ENCODE data around the gene STARD3. TPM values are rescaled to one million over a fixed set of nuclear protein-coding genes. Genes with fewer than 3 reads are reported as not detected.

The STARD3 gene
- total RNA-seq, 1 experiment from 2014 or later = 2,579 TPM

DNA sequence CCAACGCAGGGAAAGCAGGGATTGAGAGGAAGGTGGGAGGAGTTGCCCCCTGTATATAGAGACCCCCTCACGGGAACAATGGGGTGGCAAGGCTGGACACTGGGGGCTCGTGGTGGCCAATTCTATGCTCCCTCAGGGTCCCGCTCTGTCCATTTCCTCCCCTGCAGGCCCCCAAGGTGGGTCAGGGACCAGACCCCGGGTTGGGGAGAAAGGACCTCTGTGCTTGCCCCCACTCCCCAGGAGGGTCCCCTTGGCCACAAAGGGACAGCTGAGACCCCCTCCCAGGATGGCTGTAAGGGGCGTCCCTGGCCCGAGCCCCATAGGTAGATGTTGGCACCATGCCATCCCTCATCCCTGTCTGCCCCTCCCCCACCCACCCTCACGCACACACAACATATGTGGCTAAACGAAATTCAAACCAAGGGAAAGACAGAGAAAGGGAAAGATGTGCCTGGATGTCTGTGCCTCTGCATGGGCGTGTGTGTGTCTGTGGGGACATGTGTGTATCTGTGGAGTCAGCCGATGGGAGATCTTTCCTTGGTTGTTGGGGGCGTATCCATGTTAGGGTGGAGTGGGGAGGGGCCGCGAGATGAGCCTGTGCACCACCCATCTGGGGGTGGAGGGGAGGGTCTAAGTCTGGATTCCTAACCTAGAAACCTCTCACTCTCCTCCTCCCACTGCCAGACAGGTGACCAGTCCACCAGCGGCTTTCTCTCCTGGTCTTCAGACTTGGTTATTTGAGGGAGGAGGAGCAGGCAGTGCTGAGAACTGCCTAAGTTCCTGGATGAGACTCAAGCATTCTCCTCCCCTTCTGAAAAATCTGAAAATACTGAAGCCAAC is 28.6 kb upstream of the STARD3 start:
- Mint-ChIP-seq H3K27me3 (ENCODE audit: unreplicated experiment) (peaks cover 100% of the 10 kb centered on the region), H3K4me1 (ENCODE audit: low read depth, unreplicated experiment) (peaks cover 41% of the 10 kb centered on the region), H3K27ac (ENCODE audit: unreplicated experiment) (no peak overlapping the region), H3K36me3 (ENCODE audit: insufficient read depth, unreplicated experiment) (peaks cover 49% of the 10 kb centered on the region), H3K9me3 (ENCODE audit: low read depth, unreplicated experiment) (no peaks in the 10 kb centered on the region), H3K4me3 (ENCODE audit: low read depth, unreplicated experiment) (no peak overlapping the region)
- intact Hi-C loops (cut with micrococcal nuclease; ENCODE audit: unreplicated experiment) = no loop called here
- BruUV-seq (replicated peaks) = no TSS peak
- DNase-seq = peak; percentile 88
- CTCF ChIA-PET = interaction anchor here (0.6 to 76.7 kb wide), 14 partner anchors 82 to 855 kb away, joined by 3 to 42089 read pairs (median 4); partner anchors contain the start of genes ERBB2, GRB7, GSDMA and MIEN1
- TF ChIP-seq, protein P1, sequence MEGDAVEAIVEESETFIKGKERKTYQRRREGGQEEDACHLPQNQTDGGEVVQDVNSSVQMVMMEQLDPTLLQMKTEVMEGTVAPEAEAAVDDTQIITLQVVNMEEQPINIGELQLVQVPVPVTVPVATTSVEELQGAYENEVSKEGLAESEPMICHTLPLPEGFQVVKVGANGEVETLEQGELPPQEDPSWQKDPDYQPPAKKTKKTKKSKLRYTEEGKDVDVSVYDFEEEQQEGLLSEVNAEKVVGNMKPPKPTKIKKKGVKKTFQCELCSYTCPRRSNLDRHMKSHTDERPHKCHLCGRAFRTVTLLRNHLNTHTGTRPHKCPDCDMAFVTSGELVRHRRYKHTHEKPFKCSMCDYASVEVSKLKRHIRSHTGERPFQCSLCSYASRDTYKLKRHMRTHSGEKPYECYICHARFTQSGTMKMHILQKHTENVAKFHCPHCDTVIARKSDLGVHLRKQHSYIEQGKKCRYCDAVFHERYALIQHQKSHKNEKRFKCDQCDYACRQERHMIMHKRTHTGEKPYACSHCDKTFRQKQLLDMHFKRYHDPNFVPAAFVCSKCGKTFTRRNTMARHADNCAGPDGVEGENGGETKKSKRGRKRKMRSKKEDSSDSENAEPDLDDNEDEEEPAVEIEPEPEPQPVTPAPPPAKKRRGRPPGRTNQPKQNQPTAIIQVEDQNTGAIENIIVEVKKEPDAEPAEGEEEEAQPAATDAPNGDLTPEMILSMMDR (IDR thresholded peaks at IDR 0.05; ENCODE audit: unreplicated experiment) = no peak

DNA sequence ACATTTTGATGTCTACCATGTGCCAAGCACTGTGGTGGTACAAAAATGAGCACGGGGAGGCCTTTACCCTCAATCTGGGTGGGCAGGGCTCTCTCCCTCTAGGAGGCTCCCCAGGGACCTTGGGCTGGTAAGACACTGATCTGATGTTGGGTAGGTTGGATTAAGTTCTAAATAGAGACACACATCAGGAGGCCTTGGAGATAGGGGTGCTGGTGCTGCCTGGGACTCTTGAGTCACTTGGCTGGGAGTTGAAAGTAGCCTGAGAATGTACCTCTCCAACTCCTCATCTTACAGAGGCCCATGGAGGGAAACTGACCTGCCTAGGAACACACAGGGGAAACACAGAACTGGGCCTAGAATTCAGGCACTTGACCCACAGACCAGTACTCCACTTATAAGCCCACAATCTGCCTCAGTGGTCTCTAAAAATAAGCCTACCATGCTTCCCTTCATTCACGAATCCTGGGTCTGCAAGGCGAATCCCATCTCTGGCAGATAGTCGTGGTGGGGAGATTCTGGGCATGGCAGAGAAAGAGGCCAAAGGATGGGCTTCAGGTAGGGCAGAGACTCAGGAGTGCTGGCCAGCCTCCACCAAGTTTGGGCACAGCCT is 27.4 kb upstream of the STARD3 start:
- peaks cover 43% of the 10 kb centered on the region for H3K36me3 Mint-ChIP-seq (ENCODE audit: insufficient read depth, unreplicated experiment)
- DNase-seq = peak; percentile 78
- H3K27ac Mint-ChIP-seq (ENCODE audit: unreplicated experiment) = no peak overlapping the region
- H3K27me3 Mint-ChIP-seq (ENCODE audit: unreplicated experiment) = peaks cover 100% of the 10 kb centered on the region
- no TSS peak for BruUV-seq (replicated peaks)
- H3K9me3 Mint-ChIP-seq (ENCODE audit: low read depth, unreplicated experiment) = no peaks in the 10 kb centered on the region
- intact Hi-C loops (cut with micrococcal nuclease; ENCODE audit: unreplicated experiment) = no loop called here
- TF ChIP-seq, protein P1 (IDR thresholded peaks at IDR 0.05; ENCODE audit: unreplicated experiment) = no peak
- CTCF ChIA-PET = interaction anchor here (0.6 to 76.7 kb wide), 11 partner anchors 81 to 1237 kb away, joined by 3 to 42089 read pairs (median 5); partner anchors contain the start of genes ERBB2, GRB7, GSDMA and GSDMB
- no peak overlapping the region for H3K4me3 Mint-ChIP-seq (ENCODE audit: low read depth, unreplicated experiment)
- peaks cover 35% of the 10 kb centered on the region for H3K4me1 Mint-ChIP-seq (ENCODE audit: low read depth, unreplicated experiment)

DNA sequence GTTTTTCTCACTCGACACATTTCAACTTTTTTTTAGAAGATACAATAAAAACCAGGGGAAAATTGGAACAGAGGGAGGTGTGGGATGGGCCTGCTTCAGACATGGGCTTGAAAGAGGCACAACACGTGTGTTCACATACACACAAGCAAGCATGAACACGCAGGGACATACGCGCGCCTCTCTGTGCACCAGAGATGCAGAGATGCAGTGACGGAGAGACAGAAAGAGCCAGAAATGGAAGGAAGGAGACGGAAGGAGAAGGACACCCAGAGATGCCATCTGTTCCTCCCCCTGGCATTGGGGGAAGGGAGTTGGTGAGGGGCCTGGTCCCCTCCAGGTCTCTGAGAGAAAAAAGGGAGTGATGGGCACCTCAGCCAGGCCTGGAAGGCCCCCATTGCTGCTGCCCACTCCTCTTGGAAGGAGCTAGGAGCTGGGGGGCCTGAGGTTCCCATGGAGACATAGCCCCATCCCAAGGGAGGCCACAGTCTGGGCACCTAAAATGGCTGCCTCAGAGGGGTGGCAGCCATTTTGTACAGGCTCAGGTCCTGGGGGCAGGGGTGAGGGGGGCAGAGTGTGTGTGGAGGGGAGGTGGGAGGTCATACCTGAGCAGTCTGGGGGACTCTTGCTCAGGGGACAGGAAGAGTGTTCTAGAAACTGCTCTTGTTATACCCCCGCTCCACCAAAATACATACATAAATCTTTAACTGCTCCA is 25.4 kb upstream of the STARD3 start:
- TF ChIP-seq, protein P1 (IDR thresholded peaks at IDR 0.05; ENCODE audit: unreplicated experiment) = no peak
- CTCF ChIA-PET = interaction anchor here (0.8 to 161.2 kb wide), 11 partner anchors 9 to 355 kb away, joined by 3 to 42089 read pairs (median 357); partner anchors contain the start of genes ERBB2, GRB7, GSDMA and GSDMB
- H3K4me1 Mint-ChIP-seq (ENCODE audit: low read depth, unreplicated experiment) = peaks cover 24% of the 10 kb centered on the region
- peak; percentile 77 for DNase-seq
- peaks cover 40% of the 10 kb centered on the region for H3K36me3 Mint-ChIP-seq (ENCODE audit: insufficient read depth, unreplicated experiment)
- no peak overlapping the region for H3K27ac Mint-ChIP-seq (ENCODE audit: unreplicated experiment)
- no TSS peak for BruUV-seq (replicated peaks)
- no peak overlapping the region for H3K4me3 Mint-ChIP-seq (ENCODE audit: low read depth, unreplicated experiment)
- H3K9me3 Mint-ChIP-seq (ENCODE audit: low read depth, unreplicated experiment) = no peaks in the 10 kb centered on the region
- H3K27me3 Mint-ChIP-seq (ENCODE audit: unreplicated experiment) = peaks cover 100% of the 10 kb centered on the region
- intact Hi-C loops (cut with micrococcal nuclease; ENCODE audit: unreplicated experiment) = no loop called here

DNA sequence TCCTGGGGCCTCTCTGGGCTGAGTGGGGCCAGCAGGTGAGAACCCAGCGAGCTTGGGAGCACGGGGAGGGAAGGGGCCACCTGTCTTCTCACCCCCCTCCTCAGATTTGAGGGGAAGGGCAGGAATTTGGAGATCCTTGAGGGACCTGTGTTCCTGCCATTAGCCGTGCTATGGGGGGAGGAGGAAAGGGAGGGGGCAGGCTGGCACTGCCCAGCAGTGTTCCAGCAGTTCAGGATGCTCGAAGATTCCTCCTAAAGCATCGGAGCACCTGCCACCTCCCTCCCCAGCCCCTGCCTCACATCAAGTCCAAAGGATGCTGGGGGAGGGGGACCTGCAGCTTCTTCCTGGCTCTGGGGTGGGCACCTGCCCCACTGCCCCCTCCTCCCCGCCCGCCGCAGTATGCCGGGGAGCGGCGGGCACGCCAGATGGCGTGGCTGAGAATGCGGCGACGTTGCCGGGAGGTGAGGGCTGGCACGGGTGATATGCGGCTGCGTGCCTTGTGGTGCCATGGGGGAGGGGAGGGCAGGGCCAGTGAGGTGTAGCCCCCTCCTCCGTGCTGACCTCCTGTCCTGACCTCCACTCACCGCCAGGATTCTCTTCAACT is 24.6 kb upstream of the STARD3 start:
- no TSS peak for BruUV-seq (replicated peaks)
- Mint-ChIP-seq H3K27me3 (ENCODE audit: unreplicated experiment) (peaks cover 100% of the 10 kb centered on the region), H3K36me3 (ENCODE audit: insufficient read depth, unreplicated experiment) (peaks cover 40% of the 10 kb centered on the region), H3K27ac (ENCODE audit: unreplicated experiment) (peak overlapping the region; percentile 2), H3K4me1 (ENCODE audit: low read depth, unreplicated experiment) (peaks cover 20% of the 10 kb centered on the region), H3K9me3 (ENCODE audit: low read depth, unreplicated experiment) (no peaks in the 10 kb centered on the region), H3K4me3 (ENCODE audit: low read depth, unreplicated experiment) (no peak overlapping the region)
- DNase-seq = no peak
- CTCF ChIA-PET = interaction anchor here (0.5 to 161.2 kb wide), 29 partner anchors 8 to 1218 kb away, joined by 3 to 42089 read pairs (median 4); partner anchors contain the start of genes ERBB2, GRB7, GSDMA and GSDMB
- TF ChIP-seq, protein P1 (IDR thresholded peaks at IDR 0.05; ENCODE audit: unreplicated experiment) = no peak
- intact Hi-C loops (cut with micrococcal nuclease; ENCODE audit: unreplicated experiment) = no loop called here

Measured in Calu3 (cell line).